T-helper 1 cell treated with Interleukin-12 subunit alpha and Interleukin-12 subunit beta and Interleukin-4 antibody, amounts not matched to agents 30 μg/mL and 1 μg/mL, for 36 hours (primary cell): ENCODE measurements around the gene MLH1.

Source experiments
- H3K27ac Mint-ChIP-seq: one replicate; pipeline ENCODE4 v1.8.0; 2021; ENCODE audit warnings: mild to moderate bottlenecking, mixed read lengths
- H3K27me3 Mint-ChIP-seq: one replicate; pipeline ENCODE4 v1.8.0; 2021; ENCODE audit warnings: low read depth, mixed read lengths
- H3K36me3 Mint-ChIP-seq: one replicate; pipeline ENCODE4 v1.8.0; 2021; ENCODE audit warnings: low read depth, mixed read lengths
- H3K4me1 Mint-ChIP-seq: one replicate; pipeline ENCODE4 v1.8.0; 2021; ENCODE audit warnings: low read depth, mixed read lengths
- H3K4me3 Mint-ChIP-seq: one replicate; pipeline ENCODE4 v1.8.0; 2021; ENCODE audit warnings: mild to moderate bottlenecking, moderate library complexity, mixed read lengths
- H3K9me3 Mint-ChIP-seq: one replicate; pipeline ENCODE4 v1.8.0; 2021; ENCODE audit warnings: mixed read lengths

MLH1 gene

GRCh38 chr3:36964331-36964730, 29.0 kb upstream of the MLH1 start:
- peaks cover 1% of the 10 kb centered on the region for H3K36me3 Mint-ChIP-seq
- H3K27me3 Mint-ChIP-seq = no peaks in the 10 kb centered on the region
- H3K4me1 Mint-ChIP-seq = peaks cover 6% of the 10 kb centered on the region
- no peaks in the 10 kb centered on the region for H3K9me3 Mint-ChIP-seq
- no peak overlapping the region for H3K4me3 Mint-ChIP-seq
- H3K27ac Mint-ChIP-seq = no peak overlapping the region

DNA sequence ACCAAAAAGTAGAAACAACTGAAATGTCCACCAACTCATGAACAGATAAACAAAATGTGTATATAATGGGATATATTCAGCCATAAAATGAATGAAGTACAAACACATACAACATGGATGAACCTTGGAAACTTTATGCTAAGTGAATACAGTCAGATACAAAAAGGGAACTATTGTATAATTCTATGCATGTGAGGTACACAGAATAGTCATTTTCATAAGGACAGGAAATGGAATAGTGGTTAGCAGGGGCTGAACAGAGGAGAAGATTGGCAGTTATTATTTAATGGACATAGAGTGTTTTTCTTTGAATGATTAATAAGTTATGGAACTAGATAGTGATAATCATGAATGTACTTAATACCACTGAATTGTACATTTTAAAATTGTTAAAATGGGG, 28.5 kb upstream of the MLH1 start:
- H3K4me3 Mint-ChIP-seq = no peak overlapping the region
- no peak overlapping the region for H3K27ac Mint-ChIP-seq
- H3K9me3 Mint-ChIP-seq = no peaks in the 10 kb centered on the region
- H3K36me3 Mint-ChIP-seq = peaks cover 1% of the 10 kb centered on the region
- H3K4me1 Mint-ChIP-seq = peaks cover 9% of the 10 kb centered on the region
- H3K27me3 Mint-ChIP-seq = no peaks in the 10 kb centered on the region

- H3K9me3 Mint-ChIP-seq = no peaks in the 10 kb centered on the region
- H3K4me1 Mint-ChIP-seq = peaks cover 13% of the 10 kb centered on the region
- no peak overlapping the region for H3K27ac Mint-ChIP-seq
- no peak overlapping the region for H3K4me3 Mint-ChIP-seq
- peaks cover 1% of the 10 kb centered on the region for H3K36me3 Mint-ChIP-seq
- H3K27me3 Mint-ChIP-seq = no peaks in the 10 kb centered on the region
Observed at GRCh38 chr3:36965440-36965839, 27.9 kb upstream of the MLH1 start.

- H3K27me3 Mint-ChIP-seq = no peaks in the 10 kb centered on the region
- H3K9me3 Mint-ChIP-seq = no peaks in the 10 kb centered on the region
- H3K4me1 Mint-ChIP-seq = peaks cover 27% of the 10 kb centered on the region
- no peak overlapping the region for H3K27ac Mint-ChIP-seq
- H3K4me3 Mint-ChIP-seq = peak overlapping the region; percentile 18
- peaks cover 13% of the 10 kb centered on the region for H3K36me3 Mint-ChIP-seq
Observed at GRCh38 chr3:36969085-36969484, 24.2 kb upstream of the MLH1 start.

- peak overlapping the region; percentile 0 for H3K27ac Mint-ChIP-seq
- H3K4me1 Mint-ChIP-seq = peaks cover 26% of the 10 kb centered on the region
- no peaks in the 10 kb centered on the region for H3K9me3 Mint-ChIP-seq
- no peaks in the 10 kb centered on the region for H3K27me3 Mint-ChIP-seq
- peaks cover 14% of the 10 kb centered on the region for H3K36me3 Mint-ChIP-seq
- H3K4me3 Mint-ChIP-seq = peak overlapping the region; percentile 18
Observed at GRCh38 chr3:36969540-36970432, 23.5 kb upstream of the MLH1 start.

DNA sequence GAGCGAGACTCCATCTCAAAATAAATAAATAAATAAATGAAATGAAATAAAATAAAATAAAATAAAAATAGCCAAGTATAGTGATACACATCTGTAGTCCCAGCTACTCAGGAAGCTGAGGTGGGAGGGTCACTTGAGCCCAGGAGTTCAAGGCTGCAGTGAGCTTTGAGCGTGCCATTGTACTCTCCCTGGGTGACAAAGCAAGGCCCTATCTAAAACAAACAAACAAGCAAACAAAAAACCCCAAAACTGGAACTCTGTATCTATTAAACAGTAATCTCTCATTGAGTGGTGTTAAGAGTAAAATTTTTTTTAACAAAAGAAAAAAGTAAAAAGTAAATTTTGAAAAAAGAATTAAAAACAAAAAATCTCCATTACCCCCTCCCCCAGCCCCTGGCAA, 21.2 kb upstream of the MLH1 start:
- Mint-ChIP-seq H3K27me3 (no peaks in the 10 kb centered on the region), H3K9me3 (no peaks in the 10 kb centered on the region), H3K36me3 (peaks cover 27% of the 10 kb centered on the region), H3K4me1 (peaks cover 25% of the 10 kb centered on the region), H3K4me3 (no peak overlapping the region), H3K27ac (no peak overlapping the region)

DNA sequence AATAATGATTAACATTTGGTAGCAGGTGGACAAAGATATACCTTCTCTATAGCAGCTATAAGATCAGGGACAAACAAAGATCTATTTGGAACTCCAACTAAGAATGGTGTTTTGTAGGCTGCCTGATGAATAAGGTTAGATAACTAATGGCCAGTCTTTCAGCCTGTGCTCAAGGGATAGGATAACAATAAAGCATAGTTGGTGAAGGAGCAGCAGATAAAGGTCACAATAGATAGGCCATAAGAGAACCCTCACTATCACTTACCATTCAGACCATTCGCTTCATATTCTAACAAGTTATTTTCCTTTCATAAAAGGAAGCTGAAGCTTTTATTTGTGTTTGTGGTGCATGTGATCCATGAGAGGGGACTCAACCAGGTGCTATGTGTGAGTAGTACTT, 20.2 kb upstream of the MLH1 start:
- H3K36me3 Mint-ChIP-seq = peaks cover 30% of the 10 kb centered on the region
- H3K4me1 Mint-ChIP-seq = peaks cover 25% of the 10 kb centered on the region
- no peak overlapping the region for H3K27ac Mint-ChIP-seq
- H3K27me3 Mint-ChIP-seq = no peaks in the 10 kb centered on the region
- H3K9me3 Mint-ChIP-seq = peaks cover 4% of the 10 kb centered on the region
- no peak overlapping the region for H3K4me3 Mint-ChIP-seq

- Mint-ChIP-seq H3K36me3 (peaks cover 64% of the 10 kb centered on the region), H3K27me3 (no peaks in the 10 kb centered on the region)
Observed at GRCh38 chr3:36981006-36981405, 12.3 kb upstream of the MLH1 start.

GRCh38 chr3:36988356-36988755, 5.0 kb upstream of the MLH1 start:
- Mint-ChIP-seq H3K4me3 (peak overlapping the region; percentile 42), H3K27ac (peak overlapping the region; percentile 58), H3K9me3 (no peaks in the 10 kb centered on the region), H3K27me3 (no peaks in the 10 kb centered on the region), H3K4me1 (peaks cover 36% of the 10 kb centered on the region), H3K36me3 (peaks cover 61% of the 10 kb centered on the region)

More at GRCh38 chr3:36981006-36981405, 12.3 kb upstream of the MLH1 start:
- Mint-ChIP-seq H3K4me3 (no peak overlapping the region), H3K4me1 (peaks cover 2% of the 10 kb centered on the region), H3K9me3 (peaks cover 31% of the 10 kb centered on the region), H3K27ac (no peak overlapping the region)

DNA sequence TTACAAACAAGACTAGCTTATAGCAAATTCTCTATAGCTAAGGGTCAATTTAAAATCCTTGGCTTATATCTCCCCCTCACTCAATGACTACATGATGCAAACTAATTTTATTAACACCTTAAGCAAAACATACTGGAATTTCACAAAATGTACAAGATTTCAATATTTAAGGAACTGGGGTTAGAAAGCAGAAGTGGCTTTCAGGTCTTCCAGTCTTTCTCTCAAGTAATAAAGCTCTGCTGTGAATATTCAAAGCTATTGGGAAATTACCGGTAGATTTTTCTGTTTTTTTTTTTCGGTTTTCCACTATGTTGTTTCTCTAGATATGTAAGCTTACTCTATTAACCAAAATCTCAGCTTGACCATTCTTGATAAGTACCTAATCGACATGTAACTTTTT, 4.3 kb upstream of the MLH1 start:
- no peaks in the 10 kb centered on the region for H3K9me3 Mint-ChIP-seq
- no peak overlapping the region for H3K27ac Mint-ChIP-seq
- H3K4me3 Mint-ChIP-seq = peak overlapping the region; percentile 74
- peaks cover 36% of the 10 kb centered on the region for H3K4me1 Mint-ChIP-seq
- H3K27me3 Mint-ChIP-seq = no peaks in the 10 kb centered on the region
- H3K36me3 Mint-ChIP-seq = peaks cover 54% of the 10 kb centered on the region

DNA sequence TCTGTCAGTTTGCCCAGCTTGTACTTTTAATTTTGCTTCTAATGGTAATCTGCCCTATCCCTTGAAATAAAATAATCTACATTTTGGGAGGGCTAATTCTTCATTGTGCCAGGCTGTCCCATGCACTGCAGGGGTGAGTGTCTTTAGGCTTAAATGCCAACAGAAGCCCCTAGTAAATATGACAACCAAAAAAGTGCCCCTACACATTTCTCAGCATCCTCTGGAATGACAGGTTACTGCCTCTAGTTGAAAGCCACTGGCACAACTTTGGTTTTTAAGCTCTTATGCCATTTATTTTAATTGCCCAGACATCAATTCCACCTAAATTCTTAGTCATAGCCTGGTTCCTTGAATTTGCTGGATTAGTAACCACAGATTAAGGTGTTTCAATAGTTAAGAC, 3.8 kb upstream of the MLH1 start:
- Mint-ChIP-seq H3K27ac (no peak overlapping the region), H3K27me3 (no peaks in the 10 kb centered on the region), H3K9me3 (no peaks in the 10 kb centered on the region), H3K4me1 (peaks cover 34% of the 10 kb centered on the region), H3K4me3 (peak overlapping the region; percentile 74), H3K36me3 (peaks cover 52% of the 10 kb centered on the region)

GRCh38 chr3:36991147-36991546, 2.2 kb upstream of the MLH1 start:
- Mint-ChIP-seq H3K27me3 (no peaks in the 10 kb centered on the region), H3K4me3 (no peak overlapping the region), H3K4me1 (peaks cover 34% of the 10 kb centered on the region), H3K27ac (no peak overlapping the region), H3K36me3 (peaks cover 38% of the 10 kb centered on the region), H3K9me3 (no peaks in the 10 kb centered on the region)

- peaks cover 42% of the 10 kb centered on the region for H3K36me3 Mint-ChIP-seq
- no peak overlapping the region for H3K4me3 Mint-ChIP-seq
- no peak overlapping the region for H3K27ac Mint-ChIP-seq
- peaks cover 41% of the 10 kb centered on the region for H3K4me1 Mint-ChIP-seq
- no peaks in the 10 kb centered on the region for H3K27me3 Mint-ChIP-seq
- H3K9me3 Mint-ChIP-seq = no peaks in the 10 kb centered on the region
Observed at GRCh38 chr3:36991923-36992805, 1.2 kb upstream of the MLH1 start.

- no peak within 1 kb of the TSS for H3K4me3 Mint-ChIP-seq
- H3K27ac Mint-ChIP-seq = no peak within 1 kb of the TSS
- peaks cover 42% of the 10 kb centered on the region for H3K36me3 Mint-ChIP-seq
- H3K9me3 Mint-ChIP-seq = no peaks in the 10 kb centered on the region
- H3K4me1 Mint-ChIP-seq = peaks cover 42% of the 10 kb centered on the region
- no peaks in the 10 kb centered on the region for H3K27me3 Mint-ChIP-seq
Observed at GRCh38 chr3:36992806-36993325, 452 bp upstream of the MLH1 start, which contains the start of gene EPM2AIP1. Gene EPM2AIP1, minus strand, starts transcription at chr3:36993131. Its CDS starts 54 bp downstream, at chr3:36993077.
